ENCODE measurements around the gene C2orf15. TPM values are rescaled to one million over a fixed set of nuclear protein-coding genes. Genes with fewer than 3 reads are reported as not detected.

C2orf15 gene
- total and polyA plus RNA-seq, 2 of the 8 experiments (the other 6 are each of a cell fraction or from before 2014, with no cell fraction given): 3.6 to 6.5 TPM

DNA sequence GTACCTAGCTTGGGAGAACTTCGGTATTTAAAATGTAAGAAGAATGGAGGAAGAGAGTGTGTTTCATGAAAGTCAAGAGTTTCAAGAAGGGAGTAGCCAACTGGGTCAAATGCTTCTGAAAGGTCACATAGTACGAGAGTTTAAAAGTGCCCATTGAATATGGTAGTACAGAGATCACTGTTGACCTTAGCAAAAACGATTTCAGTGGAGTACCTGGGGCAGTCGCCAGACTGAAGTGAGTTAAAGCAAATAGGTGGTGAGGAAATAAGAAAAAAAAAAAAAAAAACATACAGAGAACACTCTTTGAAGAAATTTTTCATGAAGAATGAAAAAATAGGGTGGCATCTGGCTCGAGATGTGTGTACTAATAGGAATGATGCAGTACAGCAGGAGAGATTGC is 24.7 kb downstream of the C2orf15 start (continued):
- TF ChIP-seq PHF8 (conservative IDR thresholded peaks at IDR 0.05; ENCODE audit: low read depth, low read length): no peak
- TF ChIP-seq JUND (IDR thresholded peaks at IDR 0.05; ENCODE audit: low read length): no peak
- no peak for TF ChIP-seq HDAC2 (IDR thresholded peaks at IDR 0.05; ENCODE audit: borderline replicate concordance in 1 of 2, low read depth in 2 of 2, low read length in 2 of 2)
- TF ChIP-seq CBX8 (IDR thresholded peaks at IDR 0.05; ENCODE audit: borderline replicate concordance, low read depth, low read length): no peak
- TF ChIP-seq BCL11A (IDR thresholded peaks at IDR 0.05; ENCODE audit: low read depth in 2 of 2, low read length in 2 of 2): no peak
- TF ChIP-seq CEBPB (IDR thresholded peaks at IDR 0.05; ENCODE audit: low read depth, low read length): no peak

Measured in H1 (cell line).